Adrenal gland (tissue), 12 donors: ENCODE results near the gene HAUS3. TPM values are rescaled to one million over a fixed set of nuclear protein-coding genes. Genes with fewer than 3 reads are reported as not detected.

Source experiments
- DNase-seq, 7 donors: peaks; one replicate each; pipeline ENCODE4 v3.0.0-alpha.2; 2019 to 2020
- H3K27ac ChIP-seq, 5 donors: fragments of 200-600 bp; sonication (generic) in 4 of 5; 1 replicate in 3 of 5; 2 replicates in 2 of 5; pipeline versions ENCODE4 v1.5.1 to v1.8.0; 2016 to 2020; ENCODE audit warnings: mild to moderate bottlenecking in 1 of 5
- H3K27me3 ChIP-seq: fragments of 200-600 bp; 2 replicates; pipeline ENCODE4 v1.8.0; 2021
- H3K36me3 ChIP-seq, 2 donors: fragments of 200-600 bp; replicated peaks in 1 of 2; 1 replicate in 1 of 2; 2 replicates in 1 of 2; pipeline versions ENCODE4 v1.5.1 to v1.8.0; 2018 to 2022
- H3K4me1 ChIP-seq, 2 donors: fragments of 200-600 bp; replicated peaks in 1 of 2; 1 replicate in 1 of 2; 2 replicates in 1 of 2; pipeline versions ENCODE4 v1.5.1 to v1.8.0; 2018 to 2021
- H3K4me3 ChIP-seq, 4 donors: fragments of 200-600 bp; sonication (generic) in 3 of 4; one replicate each; pipeline ENCODE4 v1.5.1; 2016 to 2018
- H3K9me3 ChIP-seq, 3 donors: fragments of 200-600 bp; sonication (generic) in 1 of 3; replicated peaks in 1 of 3; 1 replicate in 2 of 3; 2 replicates in 1 of 3; pipeline versions ENCODE4 v1.5.1 to v1.8.0; 2016 to 2021
- CTCF ChIP-seq, 6 experiments: fragments of 450-650 bp in 4 of 6; fragments of 200-600 bp in 2 of 6; sonication (generic) in 1 of 6; IDR thresholded peaks; 1 replicate in 5 of 6; 2 replicates in 1 of 6; pipeline versions ENCODE4 v1.5.1 to v1.8.0; 2016 to 2021; ENCODE audit warnings: antibody characterized with exemption in 6 of 6, mild to moderate bottlenecking in 2 of 6, moderate library complexity in 1 of 6
- POLR2A ChIP-seq, 2 donors: fragments of 450-650 bp; IDR thresholded peaks; one replicate each; pipeline ENCODE4 v1.6.1; 2017; ENCODE audit warnings: antibody characterized with exemption in 2 of 2, mild to moderate bottlenecking in 2 of 2, moderate library complexity in 1 of 2
- WGBS, 4 donors: extraction: QIAGEN DNeasy Blood & Tissue Kit in 2 of 4; methylation state at CpG; one replicate each; pipeline versions ENCODE4 v1.1.5 to v1.1.7; 2013 to 2017; 5-methylcytosine and 5-hydroxymethylcytosine counted together
- intact Hi-C, 2 donors: fragments of 100-400 bp; cut with DNase I; formaldehyde crosslinking; loops; one replicate each; pipeline versions ENCODE4 v1.14.1 to v1.15.0; 2022 to 2023
- polyA plus RNA-seq, 3 donors: library from polyadenylated mRNA; stranded (reverse); fragments of 200-250 nt in 2 of 3; fragments of 350-450 nt in 1 of 3; fragmentation: Illumina TruSeq in 1 of 3; extraction: RNeasy Lipid Tissue Mini Kit (QIAGEN cat#74804) in 1 of 3; gene quantifications; one replicate each; pipeline ENCODE4 v1.2.3, GENCODE V29; 2013 to 2014
- total RNA-seq, 9 donors: library from RNA; depleted of rRNA in 4 of 9; stranded (reverse); fragments of >200 nt in 4 of 9; fragments of 120-200 nt in 1 of 9; fragmentation: NEBNext Ultra II Directional in 1 of 9; extraction: Animal tissue kit (Norgen Biotek cat#: 25700) in 1 of 9; gene quantifications; one replicate each; pipeline versions ENCODE4 v1.1.0 to v1.2.4, GENCODE V29; 2013 to 2023
- donor health status: healthy with polysubstance abuse.
- donor health status: Bipolar disorder and iron deficiency.
- donor health status: DM: yes; HTN: yes; CAD: no.
- donor health status: DM: no; HTN: no; CAD: no.
- donor health status: DM: no; HTN: no; CAD: no.
- donor health status: DM: yes; HTN: yes; CAD: no.

HAUS3 gene
- total and polyA plus RNA-seq, 12 donors: 8.3 to 19.1 (median 13.1) TPM

- Histone ChIP-seq H3K4me3 (no peak overlapping the region), H3K4me1 (peaks cover 52 to 58% of the 10 kb centered on the region in 2 donors), H3K9me3 (no peaks in the 10 kb centered on the region), H3K27me3 (no peaks in the 10 kb centered on the region), H3K36me3 (peaks cover 0 to 48% of the 10 kb centered on the region in 2 donors), H3K27ac (peak overlapping the region in 4 of 5 donors; percentile 58 to 98 (median 79))
- WGBS, 4 donors: 22 to 52% (median 39%) methylated on average over 7 to 8 of the region's 8 CpGs; no CpG with 5 or more reads in 1 of the 4 donors
- peak; percentile 35 to 64 (median 50) for DNase-seq
- intact Hi-C loops: no loop called here
- TF ChIP-seq CTCF (IDR thresholded peaks at IDR 0.05) (no peak), POLR2A (IDR thresholded peaks at IDR 0.05) (no peak)
Measured at GRCh38 chr4:2256156-2256731, 14.3 kb upstream of the HAUS3 start.

GRCh38 chr4:2255501-2256155 is 13.7 kb upstream of the HAUS3 start:
- whole genome bisulfite sequencing, 4 donors: 12 to 55% (median 39%) methylated on average over 3 to 18 of the region's 18 CpGs

GRCh38 chr4:2254665-2255500 is 13.0 kb upstream of the HAUS3 start:
- 79 to 86% (median 83%) methylated on average over 29 to 32 of the region's 32 CpGs for WGBS, 4 donors
- H3K27ac ChIP-seq: peak overlapping the region in 4 of 5 donors; percentile 58 to 98 (median 79)
- intact Hi-C loops: no loop called here

More at GRCh38 chr4:2255501-2256155, 13.7 kb upstream of the HAUS3 start:
- Histone ChIP-seq H3K9me3 (no peaks in the 10 kb centered on the region), H3K36me3 (peaks cover 0 to 54% of the 10 kb centered on the region in 2 donors), H3K27ac (peak overlapping the region in 4 of 5 donors; percentile 58 to 98 (median 79)), H3K4me1 (peaks cover 50 to 55% of the 10 kb centered on the region in 2 donors), H3K27me3 (no peaks in the 10 kb centered on the region), H3K4me3 (no peak overlapping the region)
- DNase-seq: peak; percentile 22 to 68 (median 38)
- TF ChIP-seq POLR2A (IDR thresholded peaks at IDR 0.05) (no peak), CTCF (IDR thresholded peaks at IDR 0.05) (no peak)
- intact Hi-C loops: no loop called here

More at GRCh38 chr4:2254665-2255500, 13.0 kb upstream of the HAUS3 start:
- DNase-seq: peak in 3 of 7 donors; percentile 16 to 56 (median 24)
- H3K36me3 ChIP-seq: peaks cover 0 to 61% of the 10 kb centered on the region in 2 donors
- no peaks in the 10 kb centered on the region for H3K9me3 ChIP-seq
- H3K27me3 ChIP-seq: no peaks in the 10 kb centered on the region
- H3K4me3 ChIP-seq: no peak overlapping the region
- TF ChIP-seq POLR2A (IDR thresholded peaks at IDR 0.05): no peak
- no peak for TF ChIP-seq CTCF (IDR thresholded peaks at IDR 0.05)
- H3K4me1 ChIP-seq: peaks cover 42 to 47% of the 10 kb centered on the region in 2 donors
